Measurements from ENCODE around the gene JAKMIP3. TPM values are rescaled to one million over a fixed set of nuclear protein-coding genes. Genes with fewer than 3 reads are reported as not detected.
"Not testable (repeated sequence)": the region's sequence is repeated elsewhere in the genome, so short reads cannot be mapped to it uniquely, and the experiment has no call there.

Gene JAKMIP3
- total RNA-seq, 2 experiments from 2014 or later, result 0.29 to 0.42 TPM

- CTCF ChIA-PET, result no interaction called here
- POLR2A ChIA-PET, result no interaction called here
These were observed 2.9 kb upstream of the JAKMIP3 start for GRCh38 chr10:132062641-132063390.

- POLR2A ChIA-PET, result no interaction called here
- CTCF ChIA-PET, result no interaction called here
These were observed 2.3 kb upstream of the JAKMIP3 start for GRCh38 chr10:132063432-132063831.

- POLR2A ChIA-PET, result no interaction called here
- CTCF ChIA-PET, result no interaction called here
These were observed 1.5 kb upstream of the JAKMIP3 start for GRCh38 chr10:132064082-132064755.

GRCh38 chr10:132064771-132065437 lies 842 bp upstream of the JAKMIP3 start:
- POLR2A ChIA-PET, result no interaction called here
- CTCF ChIA-PET, result no interaction called here

- ChIA-PET CTCF (no interaction called here), POLR2A (no interaction called here)
These were observed 440 bp downstream of the JAKMIP3 start for GRCh38 chr10:132066186-132066585.

GRCh38 chr10:132066812-132067211 lies 1.1 kb downstream of the JAKMIP3 start:
- POLR2A ChIA-PET, result no interaction called here
- CTCF ChIA-PET, result no interaction called here

- CTCF ChIA-PET, result no interaction called here
These were observed 2.8 kb downstream of the JAKMIP3 start for GRCh38 chr10:132068431-132069121.

GRCh38 chr10:132069122-132069848 lies 3.5 kb downstream of the JAKMIP3 start:
- ChIA-PET POLR2A (no interaction called here), CTCF (no interaction called here)

More at GRCh38 chr10:132068431-132069121, 2.8 kb downstream of the JAKMIP3 start:
- POLR2A ChIA-PET, result no interaction called here

GRCh38 chr10:132069849-132070182 lies 4.1 kb downstream of the JAKMIP3 start:
- ChIA-PET POLR2A (no interaction called here), CTCF (no interaction called here)

- ChIA-PET POLR2A (no interaction called here), CTCF (interaction anchor here (0.6 kb wide), 1 partner anchor 481 kb away, joined by 3 read pairs; no protein-coding TSS in a partner anchor)
These were observed 5.0 kb downstream of the JAKMIP3 start for GRCh38 chr10:132070724-132071123.

- ChIA-PET POLR2A (no interaction called here), CTCF (no interaction called here)
These were observed 5.9 kb downstream of the JAKMIP3 start for GRCh38 chr10:132071667-132072066.

- ChIA-PET POLR2A (no interaction called here), CTCF (no interaction called here)
These were observed 10.3 kb downstream of the JAKMIP3 start for GRCh38 chr10:132075909-132076577.

- ChIA-PET CTCF (no interaction called here), POLR2A (no interaction called here)
These were observed 10.9 kb downstream of the JAKMIP3 start for GRCh38 chr10:132076578-132077081.

- CTCF ChIA-PET, result no interaction called here
These were observed 11.3 kb downstream of the JAKMIP3 start for GRCh38 chr10:132077091-132077490.

GRCh38 chr10:132078746-132079345 lies 13.1 kb downstream of the JAKMIP3 start:
- ChIA-PET CTCF (no interaction called here), POLR2A (no interaction called here)

More at GRCh38 chr10:132077091-132077490, 11.3 kb downstream of the JAKMIP3 start:
- POLR2A ChIA-PET, result no interaction called here

GRCh38 chr10:132084384-132084783 lies 18.6 kb downstream of the JAKMIP3 start:
- POLR2A ChIA-PET, CTCF ChIA-PET: not testable (repeated sequence)

GRCh38 chr10:132093236-132093635 lies 27.5 kb downstream of the JAKMIP3 start:
- POLR2A ChIA-PET, CTCF ChIA-PET: not testable (repeated sequence)

- ChIA-PET POLR2A (no interaction called here), CTCF (no interaction called here)
These were observed 29.0 kb downstream of the JAKMIP3 start for GRCh38 chr10:132094581-132095234.
